IPS DF 6.9 (cell line): Measurements from ENCODE around the gene IMPACT.
A peak's percentile ranks its signal among the peaks of the same experiment; 100 is the strongest.

Source experiments
- DNase-seq: peaks from one replicate; pipeline ENCODE4 v3.0.0-alpha.2; 2013; ENCODE audit warnings: low read depth, low spot score
- H3K27ac ChIP-seq: one replicate; pipeline ENCODE4 v1.5.1; 2013; ENCODE audit warnings: low read length, control low read depth
- H3K27me3 ChIP-seq: 2 replicates; pipeline ENCODE4 v1.6.1; 2013; ENCODE audit warnings: mild to moderate bottlenecking, low read length; ENCODE audit not compliant: control insufficient read depth, insufficient read depth
- H3K36me3 ChIP-seq: 2 replicates; pipeline ENCODE4 v1.6.1; 2013; ENCODE audit warnings: low read length; ENCODE audit not compliant: control insufficient read depth, insufficient read depth
- H3K4me1 ChIP-seq: 2 replicates; pipeline ENCODE4 v1.6.1; 2013; ENCODE audit warnings: low read length; ENCODE audit not compliant: control insufficient read depth, insufficient read depth
- H3K4me3 ChIP-seq: 2 replicates; pipeline ENCODE4 v1.5.1; 2013; ENCODE audit warnings: mild to moderate bottlenecking, low read length
- H3K9me3 ChIP-seq: 2 replicates; pipeline ENCODE4 v1.6.1; 2013; ENCODE audit warnings: low read length, inconsistent platforms; ENCODE audit not compliant: control insufficient read depth, insufficient read depth
- WGBS: extraction: QIAGEN DNeasy Blood & Tissue Kit; methylation state at CpG from one replicate; pipeline ENCODE4 v1.1.7; 2013; ENCODE audit warnings: mixed read lengths, missing lambda C conversion rate; ENCODE audit not compliant: insufficient read length, insufficient coverage; 5-methylcytosine and 5-hydroxymethylcytosine counted together

The IMPACT gene

GRCh38 chr18:24397694-24398368 lies 28.6 kb upstream of the IMPACT start, which contains the start of gene OSBPL1A:
Gene OSBPL1A, minus strand, starts transcription at chr18:24397824. Its CDS starts 20,291 bp downstream, at chr18:24377533.
- Histone ChIP-seq H3K27ac (no peak within 1 kb of the TSS), H3K4me1 (peaks cover 3% of the 10 kb centered on the region; the same call in 1 of the 2 replicates), H3K9me3 (no peaks in the 10 kb centered on the region), H3K4me3 (peak within 1 kb of the TSS; percentile 79), H3K36me3 (no peaks in the 10 kb centered on the region), H3K27me3 (no peaks in the 10 kb centered on the region)
- WGBS: no CpG with 5 or more reads among the region's 55 CpGs
- peak; percentile 94 for DNase-seq

- H3K4me1 ChIP-seq: peaks cover 3% of the 10 kb centered on the region; the same call in 1 of the 2 replicates
- no CpG with 5 or more reads among the region's 15 CpGs for WGBS
- H3K4me3 ChIP-seq: peak overlapping the region; percentile 21; the same call in 1 of the 2 replicates
- no peak overlapping the region for H3K27ac ChIP-seq
- no peak for DNase-seq
- no peaks in the 10 kb centered on the region for H3K9me3 ChIP-seq
- no peaks in the 10 kb centered on the region for H3K36me3 ChIP-seq
- no peaks in the 10 kb centered on the region for H3K27me3 ChIP-seq
Observed at GRCh38 chr18:24398540-24398939, 27.9 kb upstream of the IMPACT start.

GRCh38 chr18:24400587-24400986 lies 25.9 kb upstream of the IMPACT start:
- no peak for DNase-seq
- Histone ChIP-seq H3K4me3 (no peak overlapping the region), H3K27me3 (no peaks in the 10 kb centered on the region), H3K4me1 (peaks cover 3% of the 10 kb centered on the region; the same call in 1 of the 2 replicates), H3K27ac (no peak overlapping the region), H3K9me3 (no peaks in the 10 kb centered on the region), H3K36me3 (no peaks in the 10 kb centered on the region)
- WGBS: no CpG with 5 or more reads among the region's 2 CpGs

GRCh38 chr18:24402209-24402785 lies 24.2 kb upstream of the IMPACT start:
- Histone ChIP-seq H3K27ac (no peak overlapping the region), H3K9me3 (no peaks in the 10 kb centered on the region), H3K4me1 (peaks cover 3% of the 10 kb centered on the region; the same call in 1 of the 2 replicates), H3K4me3 (no peak overlapping the region), H3K27me3 (no peaks in the 10 kb centered on the region), H3K36me3 (no peaks in the 10 kb centered on the region)
- no CpG with 5 or more reads among the region's 6 CpGs for WGBS
- DNase-seq: no peak

- no peaks in the 10 kb centered on the region for H3K27me3 ChIP-seq
- no peak for DNase-seq
- WGBS: no CpG with 5 or more reads among the region's 5 CpGs
Observed at GRCh38 chr18:24403076-24403475, 23.4 kb upstream of the IMPACT start.

GRCh38 chr18:24404591-24404990 lies 21.9 kb upstream of the IMPACT start:
- H3K4me3 ChIP-seq: no peak overlapping the region
- no peak overlapping the region for H3K27ac ChIP-seq
- H3K27me3 ChIP-seq: no peaks in the 10 kb centered on the region
- no peaks in the 10 kb centered on the region for H3K36me3 ChIP-seq
- H3K9me3 ChIP-seq: no peaks in the 10 kb centered on the region
- no CpG with 5 or more reads among the region's 3 CpGs for WGBS
- no peak for DNase-seq
- H3K4me1 ChIP-seq: peaks cover 3% of the 10 kb centered on the region; the same call in 1 of the 2 replicates

More at GRCh38 chr18:24403076-24403475, 23.4 kb upstream of the IMPACT start:
- Histone ChIP-seq H3K4me1 (peaks cover 3% of the 10 kb centered on the region; the same call in 1 of the 2 replicates), H3K27ac (no peak overlapping the region), H3K4me3 (no peak overlapping the region), H3K36me3 (no peaks in the 10 kb centered on the region), H3K9me3 (no peaks in the 10 kb centered on the region)

- no peaks in the 10 kb centered on the region for H3K4me1 ChIP-seq
- no peak for DNase-seq
- H3K36me3 ChIP-seq: no peaks in the 10 kb centered on the region
- no peaks in the 10 kb centered on the region for H3K27me3 ChIP-seq
- no CpG with 5 or more reads among the region's 2 CpGs for WGBS
- no peaks in the 10 kb centered on the region for H3K9me3 ChIP-seq
- no peak overlapping the region for H3K4me3 ChIP-seq
- H3K27ac ChIP-seq: no peak overlapping the region
Observed at GRCh38 chr18:24408496-24408895, 18.0 kb upstream of the IMPACT start.

GRCh38 chr18:24413148-24413547 lies 13.3 kb upstream of the IMPACT start:
- no CpG with 5 or more reads among the region's 2 CpGs for WGBS
- no peaks in the 10 kb centered on the region for H3K4me1 ChIP-seq
- DNase-seq: no peak
- no peaks in the 10 kb centered on the region for H3K27me3 ChIP-seq
- no peaks in the 10 kb centered on the region for H3K36me3 ChIP-seq
- no peaks in the 10 kb centered on the region for H3K9me3 ChIP-seq
- H3K27ac ChIP-seq: no peak overlapping the region
- H3K4me3 ChIP-seq: no peak overlapping the region

GRCh38 chr18:24414349-24415003 lies 12.0 kb upstream of the IMPACT start:
- Histone ChIP-seq H3K27me3 (no peaks in the 10 kb centered on the region), H3K4me1 (no peaks in the 10 kb centered on the region), H3K9me3 (no peaks in the 10 kb centered on the region), H3K4me3 (no peak overlapping the region), H3K27ac (no peak overlapping the region), H3K36me3 (no peaks in the 10 kb centered on the region)
- no CpG with 5 or more reads among the region's 3 CpGs for WGBS
- DNase-seq: no peak

- H3K27me3 ChIP-seq: no peaks in the 10 kb centered on the region
- H3K4me1 ChIP-seq: no peaks in the 10 kb centered on the region
- no peaks in the 10 kb centered on the region for H3K36me3 ChIP-seq
- no peak for DNase-seq
- WGBS: no CpG with 5 or more reads among the region's 3 CpGs
- no peak overlapping the region for H3K27ac ChIP-seq
- no peak overlapping the region for H3K4me3 ChIP-seq
- H3K9me3 ChIP-seq: no peaks in the 10 kb centered on the region
Observed at GRCh38 chr18:24417480-24417879, 9.0 kb upstream of the IMPACT start.
